GM18498 (cell line): ENCODE data around the gene ENTHD1.
"Not testable (repeated sequence)": the region's sequence is repeated elsewhere in the genome, so short reads cannot be mapped to it uniquely, and the experiment has no call there.

Experiments
- ATAC-seq: cut with Tn5 transposase; IDR thresholded peaks from one replicate; pipeline ENCODE4 v1.9.1; 2021; ENCODE audit warnings: mild to moderate bottlenecking, moderate library complexity; ENCODE audit not compliant: unreplicated experiment

The ENTHD1 gene

GRCh38 chr22:39735776-39736175 is 157.8 kb downstream of the ENTHD1 start:
- no peak for ATAC-seq

- no peak for ATAC-seq
Measured at GRCh38 chr22:39734866-39735265, 158.7 kb downstream of the ENTHD1 start.

DNA sequence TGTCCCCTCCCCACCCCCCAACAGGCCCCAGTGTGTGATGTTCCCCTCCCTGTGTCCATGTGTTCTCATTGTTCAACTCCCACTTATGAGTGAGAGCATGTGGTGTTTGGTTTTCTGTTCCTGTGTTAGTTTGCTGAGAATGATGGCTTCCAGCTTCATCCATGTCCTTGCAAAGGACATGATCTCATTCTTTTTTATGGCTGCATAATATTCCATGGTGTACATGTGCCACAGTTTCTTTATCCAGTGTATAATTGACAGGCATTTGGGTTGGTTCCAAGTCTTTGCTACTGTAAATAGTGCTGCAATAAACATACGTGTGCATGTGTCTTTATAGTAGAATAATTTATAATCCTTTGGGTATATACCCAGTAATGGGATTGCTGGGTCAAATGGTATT is 159.5 kb downstream of the ENTHD1 start:
- ATAC-seq, result not testable (repeated sequence)

GRCh38 chr22:39733191-39733590 is 160.4 kb downstream of the ENTHD1 start:
- ATAC-seq, result no peak

GRCh38 chr22:39732625-39733024 is 160.9 kb downstream of the ENTHD1 start:
- ATAC-seq, result no peak

GRCh38 chr22:39731881-39732555 is 161.5 kb downstream of the ENTHD1 start:
- no peak for ATAC-seq

DNA sequence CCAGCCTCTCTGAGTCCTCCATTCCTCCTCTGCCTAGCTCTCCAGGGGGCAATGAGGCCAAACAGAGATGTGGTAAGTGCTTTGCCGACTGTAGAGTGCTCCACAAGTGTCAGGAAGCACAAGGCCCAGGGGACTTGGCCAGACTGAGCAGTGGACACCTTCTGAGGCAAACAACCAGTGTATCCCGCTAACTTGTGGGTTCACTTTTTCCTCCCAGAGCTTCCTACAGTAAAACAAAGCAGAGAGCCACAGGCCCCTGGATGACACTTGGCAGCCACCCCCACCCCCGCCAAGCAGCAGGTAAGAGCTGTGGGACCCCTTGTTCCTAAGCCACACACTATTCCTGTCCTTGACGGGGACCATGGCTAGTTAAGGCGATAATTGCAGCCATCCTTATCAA is 162.1 kb downstream of the ENTHD1 start:
- no peak for ATAC-seq

DNA sequence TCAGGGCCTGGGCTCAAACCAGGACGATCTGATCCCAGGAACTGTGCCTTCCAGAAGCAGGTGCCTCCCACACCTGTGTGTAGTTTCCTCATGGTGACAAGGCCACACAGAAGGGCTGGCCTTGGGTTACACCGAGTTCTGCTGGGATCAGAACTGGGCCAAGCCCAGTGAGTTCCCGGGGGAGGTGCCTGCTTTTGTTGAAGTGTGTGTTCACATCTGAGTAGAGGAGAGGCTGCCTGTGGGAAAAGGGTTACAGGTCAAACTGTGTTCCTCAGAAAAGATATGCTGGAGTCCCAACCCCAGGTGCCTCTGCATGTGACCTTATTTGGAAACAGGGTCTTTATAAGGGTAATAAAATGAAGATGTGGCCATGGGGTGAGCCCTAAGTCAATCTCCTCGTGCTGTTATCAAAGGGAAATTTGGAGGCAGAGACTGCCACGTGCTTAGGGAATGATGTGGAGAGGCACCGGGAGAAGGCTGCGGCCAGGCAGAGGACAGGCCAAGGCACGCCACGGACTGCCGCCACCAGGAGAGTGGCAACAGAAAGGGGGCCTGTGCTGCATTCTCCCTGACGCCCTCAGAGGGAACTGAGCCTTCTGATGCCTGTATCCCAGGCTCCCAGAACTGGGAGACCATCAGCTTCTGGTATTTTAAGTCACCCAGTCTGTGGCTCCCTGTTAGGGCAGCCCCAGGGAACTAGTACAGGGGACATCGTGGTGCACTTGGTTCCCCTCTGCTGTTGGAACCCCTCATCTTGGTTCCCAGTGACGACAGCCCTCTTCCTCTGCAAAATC is 164.2 kb downstream of the ENTHD1 start:
- no peak for ATAC-seq

DNA sequence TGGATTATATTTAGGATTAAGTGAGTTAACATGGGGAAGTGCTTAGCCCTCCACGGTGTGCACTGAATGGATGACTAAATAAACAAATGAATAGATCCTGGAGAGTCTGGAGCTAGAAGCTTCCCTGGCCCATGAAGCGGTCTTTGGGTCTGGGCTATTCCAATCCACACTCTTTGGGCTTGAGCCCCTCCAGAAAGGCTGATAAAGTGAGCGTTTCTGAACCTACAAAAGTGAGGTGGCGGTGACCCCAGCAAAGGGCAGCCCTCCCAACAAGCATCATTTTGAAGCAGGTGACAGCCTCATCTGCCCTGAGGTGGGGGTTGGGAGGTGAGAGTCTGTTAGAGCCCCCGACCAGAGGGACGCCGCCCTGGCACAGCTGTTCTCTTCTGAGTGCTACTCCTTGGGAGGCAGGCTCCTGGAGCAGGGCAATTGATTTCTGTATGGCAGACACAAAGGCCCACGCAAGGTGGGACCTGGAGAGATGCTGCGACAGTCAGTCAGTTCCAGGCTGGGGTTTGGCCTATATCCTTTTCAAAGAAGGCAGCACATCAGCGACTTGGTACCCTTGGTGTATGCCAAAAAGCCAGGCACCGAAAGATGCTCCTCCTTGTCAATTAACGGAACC is 165.2 kb downstream of the ENTHD1 start:
- ATAC-seq, result no peak

GRCh38 chr22:39727541-39727940 is 166.0 kb downstream of the ENTHD1 start:
- ATAC-seq, result no peak

DNA sequence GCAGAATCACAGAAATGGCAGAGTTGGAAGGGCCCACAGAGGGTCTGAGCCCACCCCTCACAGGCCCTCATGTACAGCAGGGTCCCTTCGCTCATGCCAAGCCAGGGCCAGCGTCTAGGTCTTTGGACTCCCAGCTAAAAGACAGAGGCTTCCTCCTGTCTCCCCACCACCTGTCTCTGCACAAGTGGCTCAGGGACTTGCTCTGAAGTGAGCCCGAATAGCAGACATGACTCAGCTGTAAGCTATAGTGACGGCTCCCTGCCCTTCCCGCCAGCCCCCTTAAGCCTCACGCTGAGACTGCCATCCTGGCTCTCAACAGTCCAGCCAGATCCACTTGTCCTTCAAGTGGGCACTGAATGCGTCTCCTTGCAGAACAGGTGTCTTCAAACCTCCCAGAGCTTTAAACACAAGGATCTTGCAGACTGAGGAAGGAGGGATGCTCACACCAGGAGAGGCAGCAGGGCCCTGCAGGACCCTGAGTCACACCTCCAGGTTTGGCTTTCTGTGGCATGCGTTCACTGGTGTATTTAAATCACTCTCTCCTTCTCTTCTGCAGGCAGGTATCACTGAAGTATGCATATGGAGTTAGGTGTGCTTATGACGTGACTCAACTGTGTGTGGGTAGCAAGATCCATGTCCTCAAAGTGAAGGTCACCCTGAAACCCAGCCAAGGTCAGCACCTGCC is 168.1 kb downstream of the ENTHD1 start:
- no peak for ATAC-seq

DNA sequence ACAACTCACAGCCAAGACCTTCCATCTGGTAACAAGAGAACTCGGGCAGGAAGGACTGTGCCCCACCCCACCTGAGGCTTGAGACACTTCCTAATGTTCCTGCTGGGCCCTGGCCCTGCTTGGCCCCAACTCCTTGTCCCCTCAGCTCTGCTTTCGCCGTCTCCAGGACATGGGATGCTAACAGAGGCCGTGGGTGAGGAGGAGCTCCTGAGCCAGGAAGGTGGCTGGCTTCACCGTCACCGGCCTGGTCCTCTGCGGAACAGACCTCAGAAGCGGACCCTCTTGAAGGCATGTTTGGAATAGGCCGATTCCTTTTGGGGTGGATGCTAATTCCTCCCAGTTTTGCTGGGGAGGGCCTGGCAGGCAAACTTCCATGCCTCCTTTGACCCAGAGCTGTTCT is 168.7 kb downstream of the ENTHD1 start:
- ATAC-seq, result no peak

GRCh38 chr22:39724390-39724789 is 169.2 kb downstream of the ENTHD1 start:
- ATAC-seq, result no peak

DNA sequence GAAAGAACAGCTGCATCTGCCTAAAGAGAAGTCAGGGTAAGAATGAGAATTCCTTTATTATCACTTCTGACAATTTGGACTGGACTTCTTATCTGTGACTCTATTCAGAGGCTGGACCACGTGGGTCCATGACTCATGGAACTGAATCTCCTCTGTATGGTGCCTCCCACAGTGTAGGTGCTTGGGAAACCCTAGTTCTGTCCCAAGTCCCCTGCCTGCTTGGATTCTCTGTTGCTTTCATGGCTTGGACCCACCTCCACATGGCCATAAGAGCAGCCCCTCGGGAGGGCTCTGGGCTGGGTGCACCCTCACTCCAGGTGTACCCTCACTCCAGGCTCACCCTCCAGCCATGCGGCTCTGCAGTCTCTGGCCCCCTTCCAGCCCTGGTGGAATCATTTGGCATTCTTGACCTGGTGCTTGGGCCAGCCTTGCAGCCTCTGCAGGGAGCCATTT is 169.6 kb downstream of the ENTHD1 start:
- ATAC-seq, result no peak

DNA sequence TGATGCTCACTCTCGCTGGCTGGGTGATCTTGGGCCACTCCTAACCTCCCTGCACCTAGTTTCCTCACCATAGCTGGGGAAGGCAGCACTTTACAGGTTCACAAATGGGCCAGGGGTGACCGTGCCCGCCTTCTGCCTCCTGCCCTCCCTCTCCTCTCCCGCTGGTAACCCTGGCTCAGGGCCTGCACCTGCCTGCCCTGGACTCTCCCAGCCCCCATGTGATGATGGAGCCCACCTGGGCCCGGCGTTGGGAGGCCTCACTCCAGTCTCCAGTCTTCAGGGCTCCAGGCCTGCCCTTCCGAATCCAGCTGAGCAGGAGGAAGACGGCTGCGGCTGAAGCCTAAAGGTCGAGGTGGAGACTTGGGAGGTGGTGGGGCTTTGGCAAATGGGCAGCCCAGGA is 170.1 kb downstream of the ENTHD1 start:
- no peak for ATAC-seq

DNA sequence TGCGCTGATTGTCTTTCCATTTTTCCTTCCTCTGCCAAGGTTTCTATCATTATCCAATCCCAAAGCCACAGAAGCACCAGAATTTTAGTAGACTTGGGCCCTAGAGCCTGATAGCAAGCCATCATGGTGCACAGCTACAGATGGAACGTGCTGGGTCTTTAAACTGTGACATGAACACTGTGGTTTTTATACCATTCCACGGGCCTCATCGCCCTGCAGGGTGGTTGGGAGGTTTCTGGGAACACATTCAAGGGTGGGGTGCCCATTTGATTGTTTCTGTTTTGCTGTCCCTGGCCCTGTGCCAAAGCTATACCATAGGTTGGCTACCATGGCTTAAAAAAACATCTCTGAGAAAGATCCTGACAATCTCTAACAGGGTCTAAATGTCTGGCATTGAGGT is 171.1 kb downstream of the ENTHD1 start:
- no peak for ATAC-seq

DNA sequence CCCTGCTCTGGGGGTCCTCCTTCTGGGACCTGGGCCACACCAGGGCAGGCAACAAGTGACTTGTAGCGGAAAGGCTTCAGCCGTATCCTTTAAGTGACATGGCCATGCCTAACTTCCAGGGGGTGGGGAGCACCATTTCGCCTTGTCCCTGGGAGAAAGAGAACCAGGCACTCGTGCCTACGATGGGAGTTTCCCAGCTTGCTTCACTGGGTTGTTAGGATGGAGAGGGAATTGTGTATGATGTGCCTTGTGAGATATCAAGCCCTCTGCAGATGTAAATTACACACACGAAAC is 171.6 kb downstream of the ENTHD1 start:
- no peak for ATAC-seq

- ATAC-seq, result no peak
Measured at GRCh38 chr22:39721206-39722031, 172.1 kb downstream of the ENTHD1 start.

DNA sequence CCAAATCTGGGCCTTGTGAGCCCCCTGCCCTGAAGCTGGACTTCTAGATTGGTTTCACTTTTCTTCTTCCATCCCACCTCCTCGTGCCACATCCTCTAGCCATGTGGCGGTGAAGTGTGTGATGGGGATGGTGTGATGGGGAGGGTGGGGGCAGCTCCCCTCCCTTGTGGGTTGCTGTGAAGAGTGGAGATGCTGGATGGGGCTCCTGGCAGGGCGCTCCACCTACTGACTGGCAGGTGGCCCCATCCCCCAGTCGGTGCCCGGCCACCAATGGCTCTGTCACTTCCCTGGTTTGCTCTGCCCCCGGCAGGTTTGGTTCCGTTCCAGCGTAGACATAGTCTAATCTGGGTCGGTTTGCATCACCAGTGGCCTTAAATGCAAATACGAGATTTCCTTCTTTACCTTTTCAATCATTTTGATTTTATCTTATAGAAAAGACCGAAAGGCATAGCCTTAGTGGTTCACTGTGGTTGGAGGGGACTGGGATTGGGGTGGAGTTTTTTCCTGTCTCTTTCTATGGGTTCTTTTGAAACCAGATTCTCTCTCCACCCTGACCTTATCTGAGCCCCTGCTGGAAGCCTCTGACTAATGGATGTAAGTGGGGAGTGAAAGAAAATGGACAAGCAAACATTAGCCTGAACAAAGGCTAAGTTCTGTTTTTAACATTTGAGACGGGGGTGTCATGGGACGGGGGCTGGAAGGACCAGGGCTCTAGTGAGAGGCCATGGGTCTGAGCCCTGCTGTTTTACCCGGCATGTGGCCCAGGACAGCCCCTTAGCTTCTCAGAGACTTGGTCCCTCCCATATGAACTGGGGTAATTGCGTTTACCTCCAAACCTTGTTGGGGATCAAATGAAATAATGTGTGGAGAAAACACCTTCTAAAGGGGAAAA is 173.8 kb downstream of the ENTHD1 start:
- no peak for ATAC-seq
